GM18511 (cell line): ENCODE results near the gene GANAB.
"Not testable (repeated sequence)": the region's sequence is repeated elsewhere in the genome, so short reads cannot be mapped to it uniquely, and the experiment has no call there.

Source experiments
- ATAC-seq: cut with Tn5 transposase; IDR thresholded peaks from one replicate; pipeline ENCODE4 v1.9.1; 2021; ENCODE audit warnings: mild to moderate bottlenecking, moderate library complexity; ENCODE audit not compliant: unreplicated experiment

GANAB gene

GRCh38 chr11:62669420-62670161, 23.2 kb upstream of the GANAB start:
- no peak for ATAC-seq

- ATAC-seq = no peak
These were observed 21.0 kb upstream of the GANAB start for GRCh38 chr11:62667460-62667859.

- ATAC-seq = no peak
These were observed 20.0 kb upstream of the GANAB start for GRCh38 chr11:62666259-62666926.

- ATAC-seq = peak; percentile 23
These were observed 19.3 kb upstream of the GANAB start for GRCh38 chr11:62665599-62666258.

GRCh38 chr11:62665075-62665598, 18.7 kb upstream of the GANAB start, which contains the start of the genes C11orf98 and CSKMT:
TSS of gene C11orf98 (minus strand) at chr11:62665210. CDS start at chr11:62665169, 41 bp downstream.
TSS of gene CSKMT (plus strand) at chr11:62665312. CDS start at chr11:62665880, 568 bp downstream.
- peak; percentile 90 for ATAC-seq

GRCh38 chr11:62664405-62665074, 18.1 kb upstream of the GANAB start:
- peak; percentile 40 for ATAC-seq

GRCh38 chr11:62656796-62657429, 10.5 kb upstream of the GANAB start:
- ATAC-seq = no peak

- ATAC-seq = no peak
These were observed 7.9 kb upstream of the GANAB start for GRCh38 chr11:62654297-62654696.

GRCh38 chr11:62652161-62653006, 6.0 kb upstream of the GANAB start:
- no peak for ATAC-seq

- ATAC-seq = not testable (repeated sequence)
These were observed 3.9 kb upstream of the GANAB start for GRCh38 chr11:62650283-62650682.

- ATAC-seq = no peak
These were observed 3.1 kb upstream of the GANAB start for GRCh38 chr11:62649486-62649885.

GRCh38 chr11:62648967-62649364, 2.6 kb upstream of the GANAB start:
- ATAC-seq = no peak

- ATAC-seq = no peak
These were observed 2.0 kb upstream of the GANAB start for GRCh38 chr11:62648185-62648966.

GRCh38 chr11:62647609-62648005, 1.2 kb upstream of the GANAB start:
- no peak for ATAC-seq

GRCh38 chr11:62646825-62647608, 604 bp upstream of the GANAB start:
- peak; percentile 5 for ATAC-seq

GRCh38 chr11:62645671-62645945, 805 bp downstream of the GANAB start:
- ATAC-seq = no peak

GRCh38 chr11:62644220-62644619, 2.2 kb downstream of the GANAB start:
- ATAC-seq = no peak

GRCh38 chr11:62632492-62632891, 13.9 kb downstream of the GANAB start:
- no peak for ATAC-seq
